Endometrium (tissue), 2 donors: ENCODE results near the gene PDZD7.
"Not testable (repeated sequence)": the region's sequence is repeated elsewhere in the genome, so short reads cannot be mapped to it uniquely, and the experiment has no call there.

Source experiments
- FAIRE-seq: peaks from 2 replicates; lab custom pipeline; 2012; peaks lifted over from hg19 to GRCh38; lab: Jason Lieb, UNC
- donor health status: control.
- donor health status: control.

Gene PDZD7

GRCh38 chr10:101038484-101038883 lies 7.6 kb upstream of the PDZD7 start:
- FAIRE-seq = no peak

- FAIRE-seq = no peak
Observed at GRCh38 chr10:101036726-101037125, 5.8 kb upstream of the PDZD7 start.

- FAIRE-seq = no peak
Observed at GRCh38 chr10:101035916-101036702, 5.2 kb upstream of the PDZD7 start.

GRCh38 chr10:101035314-101035713 lies 4.4 kb upstream of the PDZD7 start:
- no peak for FAIRE-seq

GRCh38 chr10:101034404-101034803 lies 3.5 kb upstream of the PDZD7 start:
- not testable (repeated sequence) for FAIRE-seq

- no peak for FAIRE-seq
Observed at GRCh38 chr10:101033276-101033675, 2.3 kb upstream of the PDZD7 start.

GRCh38 chr10:101032637-101033224 lies 1.8 kb upstream of the PDZD7 start:
- no peak for FAIRE-seq

GRCh38 chr10:101031796-101032636 lies 1.1 kb upstream of the PDZD7 start:
- no peak for FAIRE-seq

- FAIRE-seq = no peak
Observed at GRCh38 chr10:101030496-101031127, 317 bp downstream of the PDZD7 start.

- FAIRE-seq = no peak
Observed at GRCh38 chr10:101029520-101030295, 1.2 kb downstream of the PDZD7 start.

- FAIRE-seq = no peak
Observed at GRCh38 chr10:101028446-101029337, 2.2 kb downstream of the PDZD7 start.

GRCh38 chr10:101027106-101027720 lies 3.7 kb downstream of the PDZD7 start:
- no peak for FAIRE-seq

GRCh38 chr10:101022967-101023705 lies 7.8 kb downstream of the PDZD7 start:
- no peak for FAIRE-seq

- no peak for FAIRE-seq
Observed at GRCh38 chr10:101021692-101022251, 9.2 kb downstream of the PDZD7 start.

- no peak for FAIRE-seq
Observed at GRCh38 chr10:101021239-101021638, 9.7 kb downstream of the PDZD7 start.

- no peak for FAIRE-seq
Observed at GRCh38 chr10:101020427-101021075, 10.4 kb downstream of the PDZD7 start.

- no peak for FAIRE-seq
Observed at GRCh38 chr10:101019440-101019703, 11.6 kb downstream of the PDZD7 start.

GRCh38 chr10:101018600-101019439 lies 12.1 kb downstream of the PDZD7 start:
- no peak for FAIRE-seq
